ENCODE measurements around the gene FARP2. TPM values are rescaled to one million over a fixed set of nuclear protein-coding genes. Genes with fewer than 3 reads are reported as not detected.

Gene FARP2
- total RNA-seq, 1 donor from 2014 or later, result 44.6 TPM

Small RNAs within 50 kb of the gene (microRNA-seq; reads per million reads assigned to microRNA genes)
- gene MIR3133 (ENCODE audit: borderline number of aligned reads), result not detected

Other genes with a start within 250 kb of the FARP2 start
- gene PASK, start 206.8 kb upstream of the FARP2 start, total RNA-seq, result 6.4 TPM
- gene PPP1R7, start 205.8 kb upstream of the FARP2 start, total RNA-seq, result 48.9 TPM
- 1.7 TPM for gene ANO7, start 167.6 kb upstream of the FARP2 start, total RNA-seq
- gene HDLBP, start 40.6 kb upstream of the FARP2 start, total RNA-seq, result 492 TPM
- 403 TPM for gene SEPTIN2, start 40.4 kb upstream of the FARP2 start, total RNA-seq
- 95.5 TPM for gene STK25, start 152.3 kb downstream of the FARP2 start, total RNA-seq
- gene BOK, start 202.5 kb downstream of the FARP2 start, total RNA-seq, result 115 TPM